Panc1 (cell line): ENCODE results near the gene UNC5CL. TPM values are rescaled to one million over a fixed set of nuclear protein-coding genes. Genes with fewer than 3 reads are reported as not detected.

Experiments
- ATAC-seq: fragments of 200-7000 bp; cut with Tn5 transposase; 2 replicates; pipeline ENCODE4 v1.9.1; 2020; ENCODE audit warnings: mild to moderate bottlenecking, moderate library complexity
- BruUV-seq: library from RNA; stranded (reverse); fragments of 400-500 nt; replicated peaks from 2 replicates; lab custom pipeline; 2021; lab: Mats Ljungman, UMichigan
- CTCF ChIA-PET: fragments of 300-600 bp; sonication (Branson Sonifier 250); formaldehyde crosslinking; loops from one replicate; lab custom pipeline; 2022; ENCODE audit warnings: antibody characterized with exemption; lab: Charles Lee
- POLR2A ChIA-PET: fragments of 300-600 bp; sonication (Branson Sonifier 250); formaldehyde crosslinking; loops from one replicate; lab custom pipeline; 2022; ENCODE audit warnings: antibody characterized with exemption; lab: Charles Lee
- DNase-seq: peaks from one replicate; pipeline ENCODE4 v3.0.0-alpha.2; 2010; ENCODE audit warnings: low read depth, low spot score
- H3K27ac ChIP-seq: 2 replicates; pipeline ENCODE4 v1.5.1; 2011; ENCODE audit warnings: mild to moderate bottlenecking, low read length, inconsistent platforms
- H3K27me3 ChIP-seq: fragments of 200-500 bp; sonication (Bioruptor generic); 2 replicates; pipeline ENCODE4 v1.6.0; 2014; ENCODE audit warnings: low read length, inconsistent platforms; ENCODE audit not compliant: control insufficient read depth, insufficient read depth
- H3K36me3 ChIP-seq: fragments of 200-500 bp; sonication (Bioruptor generic); 2 replicates; pipeline ENCODE4 v1.5.1; 2014; ENCODE audit warnings: inconsistent platforms, mild to moderate bottlenecking, low read length, moderate library complexity; ENCODE audit not compliant: control insufficient read depth, insufficient read depth
- H3K4me1 ChIP-seq: 2 replicates; pipeline ENCODE4 v1.5.1; 2011; ENCODE audit warnings: inconsistent platforms, mild to moderate bottlenecking, low read length, moderate library complexity; ENCODE audit not compliant: control insufficient read depth, insufficient read depth
- H3K4me3 ChIP-seq, 2 experiments: 2 replicates each; pipeline ENCODE4 v1.5.1; 2011 to 2012; ENCODE audit warnings: low read depth in 2 of 2, low read length in 2 of 2, mild to moderate bottlenecking in 2 of 2, inconsistent platforms in 1 of 2, moderate library complexity in 1 of 2
- H3K9me3 ChIP-seq: fragments of 200-500 bp; sonication (Bioruptor generic); 2 replicates; pipeline ENCODE4 v1.5.1; 2014; ENCODE audit warnings: low read depth, mild to moderate bottlenecking, inconsistent platforms, low read length, moderate library complexity; ENCODE audit not compliant: control insufficient read depth, insufficient read depth
- POLR2AphosphoS5 ChIP-seq: IDR thresholded peaks from 2 replicates; pipeline ENCODE4 v1.6.1; 2012; ENCODE audit warnings: mild to moderate bottlenecking, low read depth, low read length, moderate library complexity
- SIN3A ChIP-seq: IDR thresholded peaks from 2 replicates; pipeline ENCODE4 v1.6.1; 2012; ENCODE audit warnings: low read depth, mild to moderate bottlenecking, low read length, moderate library complexity, borderline replicate concordance; ENCODE audit not compliant: insufficient read depth
- TCF7L2 ChIP-seq: IDR thresholded peaks from 2 replicates; pipeline ENCODE4 v1.6.1; 2011; ENCODE audit warnings: mild to moderate bottlenecking, low read depth, low read length, inconsistent platforms
- in situ Hi-C: cut with HindIII; loops from 2 replicates; pipeline ENCODE4 v1.10.0; 2016; ENCODE audit warnings: low sequenced_read_pairs, low pct_unique_long_range_greater_than_20kb
- intact Hi-C: fragments of 100-400 bp; cut with micrococcal nuclease; formaldehyde crosslinking; loops from one replicate; pipeline ENCODE4 v1.10.0; 2022; ENCODE audit not compliant: unreplicated experiment
- total RNA-seq: library from RNA; stranded (reverse); gene quantifications from one replicate; pipeline ENCODE4 v1.2.1, GENCODE V29; 2021; ENCODE audit not compliant: unreplicated experiment
- TF ChIP-seq, protein P1 (sequence below): fragments of 450-650 bp; IDR thresholded peaks from 2 replicates; pipeline ENCODE4 v1.5.1; 2017; ENCODE audit warnings: mild to moderate bottlenecking
- TF ChIP-seq, protein P2 (sequence below), 2 experiments: IDR thresholded peaks; 2 replicates each; pipeline ENCODE4 v1.6.1; 2011 to 2012; ENCODE audit warnings: low read depth in 2 of 2, control low read depth in 1 of 2, low read length in 1 of 2, mild to moderate bottlenecking in 1 of 2, moderate library complexity in 1 of 2; ENCODE audit not compliant: insufficient read depth in 1 of 2

Gene UNC5CL
- total RNA-seq, 1 experiment from 2014 or later: 0.36 TPM

DNA sequence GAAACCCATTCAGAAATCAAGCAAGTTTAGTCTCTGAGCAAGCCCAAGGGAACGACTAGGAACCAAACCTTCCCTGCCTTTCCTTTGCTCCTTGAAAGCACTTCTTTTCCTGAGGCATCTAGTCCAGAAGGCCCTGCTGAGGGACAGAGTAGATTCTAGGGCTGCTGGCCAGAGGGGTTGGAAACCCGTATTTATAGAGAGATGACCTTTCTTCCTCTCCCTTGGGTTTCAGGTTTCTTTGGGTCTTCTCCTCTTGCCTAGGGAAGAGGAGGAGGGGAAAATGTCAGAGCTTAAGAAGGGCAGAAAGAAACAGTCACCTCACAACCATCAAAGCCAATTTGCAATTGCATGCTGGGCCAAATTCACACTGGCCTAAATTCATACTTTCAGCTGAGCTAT lies 19.8 kb upstream of the UNC5CL start:
- TF ChIP-seq, protein P1, sequence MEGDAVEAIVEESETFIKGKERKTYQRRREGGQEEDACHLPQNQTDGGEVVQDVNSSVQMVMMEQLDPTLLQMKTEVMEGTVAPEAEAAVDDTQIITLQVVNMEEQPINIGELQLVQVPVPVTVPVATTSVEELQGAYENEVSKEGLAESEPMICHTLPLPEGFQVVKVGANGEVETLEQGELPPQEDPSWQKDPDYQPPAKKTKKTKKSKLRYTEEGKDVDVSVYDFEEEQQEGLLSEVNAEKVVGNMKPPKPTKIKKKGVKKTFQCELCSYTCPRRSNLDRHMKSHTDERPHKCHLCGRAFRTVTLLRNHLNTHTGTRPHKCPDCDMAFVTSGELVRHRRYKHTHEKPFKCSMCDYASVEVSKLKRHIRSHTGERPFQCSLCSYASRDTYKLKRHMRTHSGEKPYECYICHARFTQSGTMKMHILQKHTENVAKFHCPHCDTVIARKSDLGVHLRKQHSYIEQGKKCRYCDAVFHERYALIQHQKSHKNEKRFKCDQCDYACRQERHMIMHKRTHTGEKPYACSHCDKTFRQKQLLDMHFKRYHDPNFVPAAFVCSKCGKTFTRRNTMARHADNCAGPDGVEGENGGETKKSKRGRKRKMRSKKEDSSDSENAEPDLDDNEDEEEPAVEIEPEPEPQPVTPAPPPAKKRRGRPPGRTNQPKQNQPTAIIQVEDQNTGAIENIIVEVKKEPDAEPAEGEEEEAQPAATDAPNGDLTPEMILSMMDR: no peak; the same call in 1 of the 2 replicates
- TF ChIP-seq POLR2AphosphoS5 (no peak), SIN3A (no peak), TCF7L2 (no peak)
- TF ChIP-seq, protein P2, sequence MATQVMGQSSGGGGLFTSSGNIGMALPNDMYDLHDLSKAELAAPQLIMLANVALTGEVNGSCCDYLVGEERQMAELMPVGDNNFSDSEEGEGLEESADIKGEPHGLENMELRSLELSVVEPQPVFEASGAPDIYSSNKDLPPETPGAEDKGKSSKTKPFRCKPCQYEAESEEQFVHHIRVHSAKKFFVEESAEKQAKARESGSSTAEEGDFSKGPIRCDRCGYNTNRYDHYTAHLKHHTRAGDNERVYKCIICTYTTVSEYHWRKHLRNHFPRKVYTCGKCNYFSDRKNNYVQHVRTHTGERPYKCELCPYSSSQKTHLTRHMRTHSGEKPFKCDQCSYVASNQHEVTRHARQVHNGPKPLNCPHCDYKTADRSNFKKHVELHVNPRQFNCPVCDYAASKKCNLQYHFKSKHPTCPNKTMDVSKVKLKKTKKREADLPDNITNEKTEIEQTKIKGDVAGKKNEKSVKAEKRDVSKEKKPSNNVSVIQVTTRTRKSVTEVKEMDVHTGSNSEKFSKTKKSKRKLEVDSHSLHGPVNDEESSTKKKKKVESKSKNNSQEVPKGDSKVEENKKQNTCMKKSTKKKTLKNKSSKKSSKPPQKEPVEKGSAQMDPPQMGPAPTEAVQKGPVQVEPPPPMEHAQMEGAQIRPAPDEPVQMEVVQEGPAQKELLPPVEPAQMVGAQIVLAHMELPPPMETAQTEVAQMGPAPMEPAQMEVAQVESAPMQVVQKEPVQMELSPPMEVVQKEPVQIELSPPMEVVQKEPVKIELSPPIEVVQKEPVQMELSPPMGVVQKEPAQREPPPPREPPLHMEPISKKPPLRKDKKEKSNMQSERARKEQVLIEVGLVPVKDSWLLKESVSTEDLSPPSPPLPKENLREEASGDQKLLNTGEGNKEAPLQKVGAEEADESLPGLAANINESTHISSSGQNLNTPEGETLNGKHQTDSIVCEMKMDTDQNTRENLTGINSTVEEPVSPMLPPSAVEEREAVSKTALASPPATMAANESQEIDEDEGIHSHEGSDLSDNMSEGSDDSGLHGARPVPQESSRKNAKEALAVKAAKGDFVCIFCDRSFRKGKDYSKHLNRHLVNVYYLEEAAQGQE (IDR thresholded peaks at IDR 0.05; ENCODE audit: insufficient read depth in 1 of 2, low read depth in 2 of 2, low read length in 1 of 2): no peak
- H3K36me3 ChIP-seq: no peaks in the 10 kb centered on the region
- intact Hi-C loops: no loop called here
- POLR2A ChIA-PET: no interaction called here
- H3K27ac ChIP-seq: no peak overlapping the region
- H3K9me3 ChIP-seq: no peaks in the 10 kb centered on the region
- H3K4me3 ChIP-seq: no peak overlapping the region
- no TSS peak for BruUV-seq
- no peaks in the 10 kb centered on the region for H3K27me3 ChIP-seq
- CTCF ChIA-PET: interaction anchor here (0.6 kb wide), 1 partner anchor 211 kb away, joined by 3 read pairs; no protein-coding TSS in a partner anchor
- in situ Hi-C loops: no loop called here
- DNase-seq (no peak), ATAC-seq (no peak)
- H3K4me1 ChIP-seq: no peaks in the 10 kb centered on the region

DNA sequence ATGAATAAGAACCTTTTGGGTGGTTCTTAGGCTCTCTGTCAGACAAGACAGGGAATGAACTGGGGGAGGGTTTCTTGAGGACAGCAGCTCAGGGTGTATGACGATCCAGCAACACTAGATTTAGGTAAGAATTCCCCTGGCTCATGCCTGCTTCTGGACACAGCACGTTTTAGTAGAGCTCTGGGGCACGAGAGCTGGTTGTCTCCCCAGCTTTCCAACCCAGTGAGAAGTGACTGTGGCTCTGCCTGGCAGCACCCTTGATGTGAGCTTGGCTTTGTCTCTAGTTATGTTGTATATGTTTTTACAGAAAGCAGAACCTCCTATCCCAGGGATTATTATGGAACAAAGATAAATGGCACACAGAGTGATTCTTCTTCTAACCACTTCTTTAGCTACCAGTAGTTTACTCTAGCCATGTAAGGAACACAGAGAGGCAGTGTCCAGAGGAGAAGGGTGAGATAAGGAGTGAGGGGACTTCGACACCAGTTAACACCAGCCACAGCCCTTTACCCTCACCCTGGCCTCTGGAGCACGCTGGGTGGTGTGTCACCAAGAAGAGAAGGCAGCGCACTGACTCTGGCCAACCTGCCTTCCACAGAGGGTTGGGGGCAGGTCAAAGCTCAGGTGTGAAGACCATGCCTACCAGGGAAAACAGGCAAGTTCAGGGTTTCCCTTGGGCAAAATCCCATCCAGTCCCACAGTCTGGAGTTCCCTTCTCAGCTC lies 17.9 kb upstream of the UNC5CL start:
- no peaks in the 10 kb centered on the region for H3K36me3 ChIP-seq
- ChIA-PET POLR2A (no interaction called here), CTCF (no interaction called here)
- no peak overlapping the region for H3K4me3 ChIP-seq
- no peak for ATAC-seq
- no TSS peak for BruUV-seq
- no peaks in the 10 kb centered on the region for H3K27me3 ChIP-seq
- TF ChIP-seq, protein P2 (IDR thresholded peaks at IDR 0.05; ENCODE audit: insufficient read depth in 1 of 2, low read depth in 2 of 2, low read length in 1 of 2): no peak
- TF ChIP-seq TCF7L2 (no peak), POLR2AphosphoS5 (no peak), SIN3A (no peak)
- TF ChIP-seq, protein P1: no peak
- H3K27ac ChIP-seq: no peak overlapping the region
- no peaks in the 10 kb centered on the region for H3K9me3 ChIP-seq
- H3K4me1 ChIP-seq: no peaks in the 10 kb centered on the region
- DNase-seq: no peak
- in situ Hi-C loops (no loop called here), intact Hi-C loops (no loop called here)
